ENCODE data around the gene TLR10.
"Not testable (repeated sequence)": the region's sequence is repeated elsewhere in the genome, so short reads cannot be mapped to it uniquely, and the experiment has no call there.

TLR10 gene

DNA sequence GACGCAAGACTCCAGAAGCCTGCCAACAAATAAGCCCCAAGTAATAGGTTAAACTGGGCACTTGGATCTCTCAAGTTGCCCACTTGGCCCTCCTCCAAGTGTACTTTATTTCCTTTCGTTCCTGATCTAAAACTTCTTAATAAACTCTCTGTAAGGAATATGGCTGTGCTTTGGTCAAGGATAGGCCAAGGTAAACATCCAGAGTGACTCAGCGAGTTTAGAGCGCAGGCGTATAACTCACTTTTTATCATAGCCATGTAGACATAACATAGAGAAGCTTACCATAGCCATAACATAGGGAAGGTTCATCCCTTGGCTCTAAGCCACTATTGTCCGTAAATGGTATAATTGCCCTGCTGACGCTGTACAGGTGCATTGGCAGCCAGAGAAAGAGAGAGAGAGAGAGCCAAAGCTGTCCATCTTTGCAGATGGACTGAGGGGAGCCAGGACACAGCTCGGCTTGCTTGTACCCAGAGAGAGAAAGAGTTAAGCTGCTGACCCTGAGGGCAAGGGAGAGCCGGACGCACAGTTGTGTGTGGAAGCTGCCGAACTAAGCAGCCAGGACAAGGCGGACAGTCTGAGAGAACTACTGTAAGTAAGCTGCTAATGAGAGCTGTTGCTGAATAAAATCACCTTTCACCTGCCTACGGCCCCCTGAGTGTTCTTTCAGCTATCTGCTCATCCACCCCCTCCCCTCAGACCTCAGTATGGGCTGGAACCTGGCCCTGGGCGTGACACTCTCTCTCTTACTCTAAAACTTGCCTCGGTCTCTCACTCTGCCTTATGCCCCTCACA is 20.0 kb upstream of the TLR10 start:
- no peak for DNase-seq

DNA sequence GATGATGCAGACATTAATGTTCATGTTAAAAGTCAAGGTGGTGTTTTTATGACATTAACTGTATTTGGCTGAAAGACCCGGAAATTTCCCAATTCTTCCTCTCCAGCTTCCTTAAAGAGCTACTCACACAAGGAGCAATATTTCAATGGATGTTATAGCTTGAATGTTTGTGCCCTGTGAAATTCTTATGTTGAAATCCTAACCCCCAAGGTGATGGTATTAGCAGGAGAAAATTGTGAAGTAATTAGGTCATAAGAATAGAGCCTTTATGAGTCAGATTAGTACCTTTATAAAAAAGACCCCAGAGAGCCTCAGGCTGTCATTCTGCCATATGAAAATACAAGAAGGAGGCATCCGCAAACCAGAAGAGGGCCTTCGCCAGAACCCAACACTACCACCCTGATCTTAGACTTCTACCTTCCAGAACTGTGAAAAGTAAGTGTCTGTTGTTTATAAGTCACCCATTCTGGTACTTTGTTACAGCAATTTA is 18.2 kb upstream of the TLR10 start:
- DNase-seq = no peak

DNA sequence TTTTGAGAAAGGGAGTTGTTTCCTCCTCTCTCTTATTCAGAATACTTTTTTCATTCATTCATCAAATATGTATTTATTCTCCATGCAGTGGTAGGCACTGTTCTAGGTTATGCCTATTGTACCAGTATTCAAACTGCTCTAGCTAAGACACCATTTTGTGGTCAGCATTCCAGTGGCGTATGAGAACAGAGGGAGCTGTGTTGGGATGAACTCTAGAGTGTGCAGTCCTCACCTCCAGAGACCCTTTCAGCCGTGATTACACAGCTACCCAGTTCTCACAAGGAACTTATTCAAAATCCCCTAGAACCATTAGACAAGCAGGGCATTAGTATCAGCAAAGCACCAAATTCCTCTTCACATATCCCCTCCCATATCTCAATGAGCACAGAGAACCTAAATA is 17.6 kb upstream of the TLR10 start:
- no peak for DNase-seq

DNA sequence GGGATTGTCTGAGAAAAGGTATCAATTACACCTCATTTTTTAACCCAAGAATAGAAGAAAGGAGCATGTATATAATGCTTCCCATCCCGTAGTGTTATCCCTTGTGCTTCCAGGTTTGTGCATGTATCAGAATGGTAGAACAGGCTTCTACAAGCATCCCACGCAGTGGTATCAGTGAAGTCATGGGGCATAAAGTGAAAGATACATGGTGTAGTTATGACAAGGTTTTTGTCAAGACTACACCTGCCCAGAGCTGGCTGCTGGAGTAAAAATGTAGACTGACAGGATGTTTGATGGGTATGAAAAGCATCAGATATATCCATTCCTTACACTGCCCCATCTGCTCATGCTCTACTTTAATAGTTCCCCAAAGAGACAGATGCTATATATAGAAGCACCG is 12.3 kb upstream of the TLR10 start:
- DNase-seq = no peak

DNA sequence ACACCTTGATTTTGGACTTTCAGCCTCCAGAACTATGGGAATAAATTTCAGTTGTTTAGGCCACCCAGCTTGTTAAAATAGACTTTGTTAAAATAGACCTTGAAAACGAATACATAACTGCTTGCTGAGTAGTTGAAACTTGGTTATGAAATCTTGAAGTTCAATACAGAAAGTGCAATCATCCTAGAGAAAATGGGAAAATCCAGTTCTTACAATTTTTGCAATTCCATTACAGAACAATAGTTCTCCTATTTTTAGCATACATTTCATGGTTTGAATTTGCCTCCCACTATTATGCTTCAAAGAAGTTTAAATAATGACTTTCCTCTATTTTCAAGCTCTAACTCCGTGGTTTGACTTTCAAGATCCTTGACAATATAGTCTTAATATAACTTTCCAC is 11.3 kb upstream of the TLR10 start:
- no peak for DNase-seq

DNA sequence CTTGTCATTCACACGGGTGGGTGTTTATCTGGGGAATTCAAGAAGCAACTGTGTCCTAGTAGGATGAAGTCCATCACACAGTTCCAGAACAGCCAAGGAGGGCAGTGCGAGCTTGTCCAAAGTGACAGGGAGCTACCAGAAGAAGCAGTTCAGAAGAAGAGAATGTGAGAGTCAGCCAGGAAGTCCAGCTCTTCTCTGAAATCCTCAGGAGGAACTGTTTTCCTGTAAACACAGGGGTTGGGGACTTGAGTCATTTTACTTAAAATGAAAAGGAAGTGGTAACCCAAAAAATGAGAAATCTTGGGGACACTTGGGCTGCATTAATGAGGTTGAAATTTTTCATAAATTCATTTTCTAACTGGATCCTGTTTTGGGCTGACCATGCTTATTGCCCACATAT is 8.2 kb upstream of the TLR10 start:
- no peak for DNase-seq

DNA sequence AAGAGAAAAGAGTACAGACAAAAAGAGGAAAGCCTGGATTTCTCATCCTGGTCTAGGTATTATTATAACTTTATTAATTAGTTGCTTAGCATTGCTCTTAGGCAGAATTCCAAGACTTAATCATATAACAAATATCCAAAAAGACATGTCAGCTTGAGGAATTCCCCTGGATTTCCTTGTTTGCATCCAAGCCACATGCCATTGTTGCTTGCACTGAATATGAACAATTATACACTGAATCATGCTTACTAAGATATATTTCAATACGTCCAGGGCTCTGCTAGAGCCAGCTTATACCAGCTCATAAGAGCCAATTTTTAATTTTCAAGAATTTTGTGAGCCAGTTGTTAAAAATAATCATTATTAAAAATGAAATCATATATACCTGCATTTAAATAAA is 5.5 kb upstream of the TLR10 start:
- no peak for DNase-seq

DNA sequence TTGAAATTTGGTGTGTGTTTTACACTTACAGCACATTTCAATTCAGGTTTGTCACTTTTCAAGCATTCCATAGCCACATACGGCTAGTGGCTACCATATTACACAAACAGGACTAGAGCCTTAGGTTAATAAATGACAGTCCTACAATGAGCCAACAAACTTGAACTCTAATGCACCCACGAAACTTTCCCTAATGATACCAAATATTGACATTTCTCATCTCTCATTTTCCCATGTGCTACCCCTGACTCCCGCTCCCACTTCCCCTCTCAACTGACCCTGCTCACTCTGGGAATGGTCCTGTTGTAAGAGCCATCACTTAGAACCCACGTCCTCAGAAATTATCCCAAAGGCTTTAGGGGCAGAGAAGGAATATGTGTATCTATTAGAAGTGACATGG is 4.9 kb upstream of the TLR10 start:
- DNase-seq = no peak

DNA sequence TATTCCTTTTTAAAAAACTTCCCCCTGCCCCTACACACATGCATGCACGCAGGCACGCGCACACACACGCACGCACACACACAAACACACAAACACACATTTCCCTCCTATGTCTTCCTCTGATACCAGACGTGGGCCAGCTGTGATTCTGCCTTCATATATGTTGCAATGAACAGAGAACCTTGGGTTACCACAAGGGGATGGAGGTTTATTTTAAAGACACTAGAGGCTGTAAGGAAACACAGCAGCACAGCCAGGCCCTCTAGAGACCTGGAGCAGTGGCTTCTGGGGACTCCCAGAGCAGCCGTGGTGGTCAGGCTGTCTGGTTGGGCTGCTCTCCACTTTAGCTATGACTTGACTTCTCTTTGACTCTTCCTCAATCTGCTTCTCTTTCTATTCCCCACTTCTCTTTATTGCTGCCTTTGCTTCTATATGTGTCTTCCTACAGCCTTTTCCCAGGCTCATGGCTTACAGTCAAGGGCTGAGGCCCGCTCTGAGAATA is 3.2 kb upstream of the TLR10 start:
- DNase-seq = no peak

DNA sequence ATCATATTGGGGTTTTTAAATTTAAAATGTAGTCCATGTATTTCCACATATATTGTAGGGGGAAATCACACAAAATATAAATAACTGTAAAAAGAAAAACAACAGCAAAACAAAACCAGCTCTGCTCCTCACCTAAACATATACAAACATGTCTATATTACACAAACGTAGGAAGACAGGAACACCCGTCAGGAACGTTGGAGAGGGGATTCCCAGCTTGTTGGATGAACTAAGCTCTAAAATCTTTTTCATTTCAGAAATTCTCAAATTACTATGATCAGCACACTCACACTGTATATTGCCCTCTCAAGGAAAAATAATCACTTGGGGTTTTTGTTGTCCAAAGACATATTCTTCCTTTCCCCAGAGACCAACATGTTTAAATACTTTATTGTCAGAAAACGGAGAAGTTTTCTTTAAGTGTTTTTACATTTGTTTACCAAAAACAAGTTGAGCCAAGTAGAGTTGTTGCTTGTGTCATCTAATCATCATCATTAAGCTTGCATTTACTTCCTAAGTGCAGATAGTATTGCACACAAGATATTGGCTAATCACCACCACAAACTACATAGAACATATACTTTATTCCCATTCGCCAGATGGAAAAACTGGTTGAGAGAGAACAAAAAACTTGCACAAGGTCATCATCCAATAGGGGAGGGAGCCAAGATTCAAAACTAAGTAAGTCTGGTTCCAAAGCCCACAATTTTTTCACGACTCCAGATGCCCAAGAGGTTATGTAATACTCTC is 2.4 kb upstream of the TLR10 start:
- DNase-seq = no peak

DNA sequence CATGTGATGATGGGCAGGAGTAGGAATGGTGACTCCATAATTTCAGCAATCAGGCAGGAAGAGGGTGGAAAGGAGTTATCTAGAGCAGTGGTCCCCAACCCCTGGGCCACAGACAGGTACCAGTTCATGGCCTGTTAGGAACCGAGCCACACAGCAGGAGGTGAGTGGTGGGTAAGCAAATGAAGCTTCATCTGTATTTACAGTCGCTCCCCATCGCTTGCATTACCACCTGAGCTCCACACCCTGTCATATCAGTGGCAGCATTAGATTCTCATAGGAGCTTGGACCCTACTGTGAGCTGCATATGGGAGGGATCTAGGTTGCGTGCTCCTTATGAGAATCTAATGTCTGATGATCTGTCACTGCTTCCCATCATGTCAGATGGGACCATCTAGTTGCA is 1.4 kb upstream of the TLR10 start:
- no peak for DNase-seq

DNA sequence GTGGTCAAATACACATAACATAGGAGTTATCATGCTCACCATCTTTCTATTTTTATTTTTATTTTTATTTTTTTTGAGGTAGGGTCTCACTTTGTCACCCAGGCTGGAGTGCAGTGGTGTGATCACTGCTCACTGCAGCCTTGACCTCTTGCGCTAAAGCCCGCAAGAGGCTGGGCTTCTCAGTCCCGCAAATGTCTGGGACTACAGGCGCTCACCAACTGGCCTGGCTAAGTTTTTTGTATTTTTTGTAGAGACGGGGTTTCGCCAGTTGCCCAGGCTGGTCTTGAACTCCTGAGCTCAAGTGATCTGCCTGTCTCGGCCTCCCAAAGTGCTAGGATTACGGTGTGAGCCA is 295 bp upstream of the TLR10 start:
- no peak for DNase-seq

DNA sequence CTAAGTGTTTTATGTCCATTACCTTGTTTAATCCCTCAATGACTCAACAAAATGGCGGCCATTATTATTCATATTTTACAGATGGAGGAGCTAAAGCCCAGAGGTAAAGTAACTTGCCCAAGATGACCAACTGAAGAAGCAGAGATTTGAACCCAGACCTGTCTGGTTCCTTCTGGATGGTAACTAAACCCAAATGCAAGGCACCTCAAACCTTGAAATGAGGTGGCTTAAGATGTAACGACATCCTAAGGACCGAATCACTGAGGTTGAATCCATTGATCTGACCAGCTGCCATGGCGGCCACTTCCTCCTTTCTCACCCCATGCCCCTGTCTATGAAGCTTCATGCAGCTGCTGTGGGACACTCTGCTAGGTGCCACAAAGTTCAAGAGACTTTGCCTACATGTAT is 932 bp downstream of the TLR10 start:
- DNase-seq = no peak

DNA sequence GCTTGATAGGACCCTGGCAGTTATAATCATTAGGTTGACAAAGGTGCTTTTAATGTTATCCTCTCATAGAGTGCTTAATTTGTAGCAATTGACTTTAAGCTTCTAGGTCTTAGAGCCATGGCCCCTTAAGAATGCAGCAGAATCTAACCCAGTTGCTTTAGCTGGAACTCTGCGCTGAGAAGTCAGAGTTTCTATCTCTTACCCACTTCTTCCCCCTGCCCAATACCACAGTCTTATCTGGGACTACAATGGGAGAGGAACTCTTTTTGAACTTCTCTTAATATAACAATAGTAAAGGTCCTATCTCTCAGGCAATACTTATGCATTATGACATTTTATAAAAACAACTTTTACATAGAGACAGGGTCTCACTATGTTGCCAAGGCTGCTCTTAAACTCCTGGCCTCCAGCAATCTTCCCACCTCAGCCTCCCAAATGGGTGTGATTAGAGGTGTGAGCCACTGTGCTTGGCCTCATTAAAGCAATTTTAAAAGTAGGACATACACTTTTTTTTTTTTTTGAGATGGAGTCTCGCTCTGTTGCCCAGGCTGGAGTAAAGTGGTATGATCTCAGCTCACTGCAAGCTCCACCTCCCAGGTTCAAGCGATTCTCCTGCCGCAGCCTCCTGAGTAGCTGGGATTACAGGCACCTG is 1.8 kb downstream of the TLR10 start:
- no peak for DNase-seq

DNA sequence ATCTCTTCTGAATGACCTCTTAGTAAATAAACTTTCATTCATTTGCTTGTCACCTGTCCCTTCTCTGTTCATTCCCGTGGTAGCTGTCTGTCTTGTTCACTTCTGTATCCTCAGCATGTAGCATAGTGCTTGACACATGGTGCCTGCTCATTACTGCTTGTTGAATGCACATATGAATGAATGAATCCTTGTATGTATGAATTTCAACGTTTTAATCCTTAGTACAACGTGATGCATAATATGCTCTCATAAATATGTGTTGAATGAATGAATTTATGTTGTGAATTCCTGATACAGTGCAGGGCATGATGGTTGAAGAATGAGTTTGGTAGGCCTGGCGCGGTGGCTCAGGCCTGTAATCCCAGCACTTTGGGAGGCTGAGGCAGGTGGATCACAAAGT is 3.0 kb downstream of the TLR10 start:
- DNase-seq = no peak

DNA sequence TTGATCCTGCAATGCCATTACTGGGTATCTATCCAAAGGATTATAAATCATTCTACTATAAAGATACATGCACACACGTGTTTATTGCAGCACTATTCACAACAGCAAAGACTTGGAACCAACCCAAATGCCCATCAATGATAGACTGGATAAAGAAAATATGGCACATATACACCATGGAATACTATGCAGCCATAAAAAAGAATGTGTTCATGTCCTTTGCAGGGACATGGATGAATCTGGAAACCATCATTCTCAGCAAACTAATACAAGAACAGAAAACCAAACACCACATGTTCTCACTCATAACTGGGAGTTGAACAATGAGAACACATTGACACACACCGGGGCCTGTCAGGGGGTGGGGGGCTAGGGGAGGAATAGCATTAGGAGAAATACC is 4.9 kb downstream of the TLR10 start:
- DNase-seq = not testable (repeated sequence)

DNA sequence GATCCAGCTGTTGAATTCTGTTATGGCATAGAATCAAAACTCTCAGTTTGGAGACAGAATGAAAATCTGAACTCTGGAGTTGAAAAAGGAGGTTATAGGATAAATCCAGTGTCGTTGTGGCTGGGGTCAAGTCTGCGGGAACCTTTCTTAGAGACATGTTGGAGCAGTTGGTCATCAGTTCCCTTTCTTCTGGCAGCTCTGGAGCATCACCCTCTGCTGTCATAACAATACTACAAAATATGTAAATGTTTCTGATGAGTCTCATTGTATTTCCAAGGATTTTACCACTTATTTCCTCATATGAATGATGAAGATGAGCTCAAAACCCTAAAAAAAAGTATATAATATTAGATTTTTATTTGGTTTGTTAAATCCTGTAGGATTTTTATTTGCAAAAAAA is 7.5 kb downstream of the TLR10 start:
- DNase-seq = no peak

DNA sequence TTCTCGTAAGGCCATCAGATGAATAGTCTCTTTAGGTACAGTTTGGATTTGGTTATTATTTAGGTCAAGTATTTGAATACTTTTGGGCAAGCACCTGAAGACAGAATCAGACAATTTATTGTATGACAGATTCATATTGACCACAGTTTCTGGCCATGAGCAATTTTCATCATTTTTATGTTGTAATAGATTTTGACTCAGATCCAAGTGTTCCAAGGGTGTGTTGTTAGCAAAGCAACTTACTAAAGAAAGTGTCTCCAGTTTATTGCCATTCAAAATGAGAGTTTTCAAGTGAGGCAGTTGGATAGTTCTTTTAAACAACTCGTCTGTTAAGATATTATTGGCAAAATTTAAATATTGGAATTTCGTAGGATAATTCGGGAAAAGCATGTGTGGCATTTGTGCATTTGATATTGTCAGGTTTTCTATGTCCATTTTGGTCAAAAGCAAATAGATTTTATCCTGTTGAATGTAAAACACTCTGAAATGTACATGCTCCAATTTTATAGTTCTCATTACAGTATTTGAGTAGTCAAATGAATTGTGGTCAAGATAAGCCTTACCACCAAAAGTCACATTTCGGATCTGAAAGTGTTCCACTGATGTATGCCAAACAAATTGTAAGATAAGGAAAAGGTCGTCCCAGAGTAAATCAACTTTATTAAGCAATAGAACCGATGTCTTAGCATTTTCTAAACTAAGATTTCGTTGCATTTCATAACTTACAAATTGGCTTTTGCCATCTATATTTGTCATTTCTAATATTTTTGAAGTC is 8.4 kb downstream of the TLR10 start:
- DNase-seq = no peak

DNA sequence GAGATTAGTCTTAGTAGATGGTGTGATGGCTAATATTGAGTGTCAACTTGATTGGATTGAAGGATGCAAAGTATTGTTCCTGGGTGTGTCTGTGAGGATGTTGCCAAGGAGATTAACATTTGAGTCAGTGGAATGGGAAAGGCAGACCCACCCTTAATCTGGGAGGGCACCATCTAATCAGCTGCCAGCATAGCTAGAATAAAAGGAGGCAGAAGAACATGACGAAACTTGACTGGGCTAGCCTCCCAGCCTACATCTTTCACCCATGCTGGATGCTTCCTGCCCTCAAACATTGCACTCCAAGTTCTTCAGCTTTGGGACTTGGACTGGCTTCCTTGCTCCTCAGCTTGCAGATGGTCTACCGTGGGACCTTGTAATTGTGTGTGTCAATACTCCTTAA is 12.5 kb downstream of the TLR10 start:
- DNase-seq = not testable (repeated sequence)

DNA sequence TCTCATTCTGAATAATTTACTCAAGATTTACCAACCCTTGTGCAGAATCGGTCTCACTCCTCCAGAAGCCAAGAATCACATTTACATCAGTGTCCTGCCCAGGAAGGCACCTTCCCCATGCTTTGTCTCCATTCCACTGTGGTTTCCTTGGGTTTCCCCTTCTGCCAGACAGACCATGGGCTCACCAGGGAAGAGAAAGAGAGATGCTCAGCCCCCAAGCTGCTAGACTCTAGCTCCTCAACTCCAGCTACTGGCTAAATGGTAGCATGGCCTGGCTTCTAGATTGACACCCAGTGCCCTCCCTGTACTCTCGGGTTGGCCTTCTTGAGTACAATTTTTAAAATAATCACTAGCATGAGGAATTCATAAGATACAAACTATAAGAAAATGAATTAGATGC is 12.9 kb downstream of the TLR10 start:
- no peak for DNase-seq

DNA sequence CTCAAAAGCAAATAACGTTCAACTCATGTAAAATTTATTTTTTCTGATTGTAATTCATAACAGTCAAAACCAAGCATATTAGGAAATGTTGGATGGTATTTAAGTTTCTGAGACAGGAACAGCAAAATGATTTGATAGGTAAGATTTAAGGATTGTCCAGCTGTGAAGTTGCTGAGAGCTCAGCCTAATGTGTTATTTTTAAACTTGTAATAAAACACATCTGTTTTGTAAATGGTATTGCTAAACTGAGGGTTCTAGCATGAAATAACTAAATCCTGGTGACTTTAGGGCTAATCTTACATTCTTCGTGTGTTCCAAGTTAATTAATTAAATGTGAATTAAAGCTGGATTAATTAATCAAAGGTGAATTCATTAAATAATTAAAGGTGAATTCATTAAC is 13.3 kb downstream of the TLR10 start:
- no peak for DNase-seq

DNA sequence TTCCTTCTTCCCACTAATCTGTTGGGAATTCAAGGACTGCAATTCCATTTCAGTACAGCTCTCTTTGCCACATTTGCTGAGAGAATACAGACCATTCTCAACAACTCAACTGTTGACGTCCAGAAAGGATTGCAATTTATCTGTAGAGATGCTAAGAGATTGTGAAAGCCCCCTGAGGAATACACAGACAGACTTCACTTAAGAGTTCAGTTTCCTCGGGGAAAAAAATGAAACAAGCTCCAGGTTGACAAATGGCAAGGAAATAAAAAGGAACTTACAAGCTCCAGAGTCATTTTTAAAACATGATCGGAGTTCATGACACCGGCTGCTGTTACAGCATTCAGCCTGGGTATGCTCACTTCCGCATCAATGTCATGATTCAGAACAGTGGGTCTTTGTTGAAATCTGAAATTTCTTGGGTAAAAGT is 13.8 kb downstream of the TLR10 start:
- DNase-seq = no peak

DNA sequence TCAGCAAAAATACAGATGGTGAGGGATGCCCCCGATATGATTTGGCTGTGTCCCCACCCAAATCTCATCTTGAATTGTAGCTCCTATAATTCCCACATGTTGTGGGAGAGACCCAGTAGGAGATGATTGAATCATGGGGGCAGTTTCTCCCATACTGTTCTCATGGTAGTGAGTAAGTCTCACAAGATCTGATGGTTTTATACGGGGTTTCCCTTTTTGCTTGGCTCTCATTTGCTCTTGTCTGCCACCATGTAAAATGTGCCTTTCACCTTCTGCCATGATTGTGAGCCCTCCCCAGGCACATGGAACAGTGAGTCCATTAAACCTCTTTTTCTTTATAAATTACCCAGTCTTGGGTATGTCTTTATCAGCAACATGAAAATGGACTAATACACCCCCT is 15.8 kb downstream of the TLR10 start:
- DNase-seq = not testable (repeated sequence)
